Measurements from ENCODE around the gene SP1. TPM values are rescaled to one million over a fixed set of nuclear protein-coding genes. Genes with fewer than 3 reads are reported as not detected.

The SP1 gene
- total and polyA plus RNA-seq, 2 experiments from 2014 or later = 11.1 to 68.4 TPM

DNA sequence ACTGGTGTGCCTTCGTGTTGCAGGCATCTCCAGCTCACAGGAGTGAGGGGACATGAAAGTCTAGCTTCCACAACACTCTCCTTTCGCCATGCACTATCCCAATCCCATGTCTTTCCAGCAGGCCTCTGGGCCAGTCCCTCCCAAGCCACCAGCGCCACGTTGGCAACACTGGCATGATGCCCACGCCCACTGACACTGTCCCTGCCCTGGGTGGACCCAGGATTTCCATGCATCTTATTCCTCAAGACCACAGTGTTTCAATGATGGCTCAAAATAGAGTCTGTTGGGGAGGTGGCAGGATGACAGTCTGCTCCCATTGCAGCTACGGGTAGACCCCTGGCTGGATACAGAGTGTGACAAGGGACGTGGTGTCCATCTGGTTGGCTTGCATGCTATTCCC, 46.1 kb upstream of the SP1 start:
- no peak overlapping the region for H3K4me3 ChIP-seq
- H3K4me3 Mint-ChIP-seq = no peak overlapping the region
- H3K27me3 Mint-ChIP-seq (ENCODE audit: insufficient read depth, low read depth, poor library complexity) = peaks cover 22% of the 10 kb centered on the region
- no peaks in the 10 kb centered on the region for H3K36me3 ChIP-seq (ENCODE audit: insufficient read depth)
- TF ChIP-seq ZNF462 (CRISPR knock-in tag; IDR thresholded peaks at IDR 0.05) (no peak), NANOG (IDR thresholded peaks at IDR 0.05; ENCODE audit: borderline replicate concordance) (no peak), STAT1 (IDR thresholded peaks at IDR 0.05; ENCODE audit: unreplicated experiment) (no peak), JUNB (IDR thresholded peaks at IDR 0.05; ENCODE audit: unreplicated experiment) (no peak), ZNF114 (CRISPR knock-in tag; IDR thresholded peaks at IDR 0.05) (no peak), CTCF (conservative IDR thresholded peaks at IDR 0.05; ENCODE audit: low read depth in 2 of 2) (no peak), CREB1 (CRISPR knock-in tag; IDR thresholded peaks at IDR 0.05; ENCODE audit: low read depth) (no peak)
- H2AFZ ChIP-seq = no peak overlapping the region
- ATAC-seq (no peak), DNase-seq (ENCODE audit: low spot score) (no peak)
- no peaks in the 10 kb centered on the region; the same call in 2 of the 3 replicates for H3K9me3 Mint-ChIP-seq
- H3F3A ChIP-seq (replicated peaks; ENCODE audit: low read depth) = no peaks in the 10 kb centered on the region
- H3K4me1 Mint-ChIP-seq = peaks cover 26% of the 10 kb centered on the region
- H3K27ac ChIP-seq (ENCODE audit: low read depth) = no peak overlapping the region
- no peaks in the 10 kb centered on the region for H3K79me2 ChIP-seq (replicated peaks; ENCODE audit: insufficient read depth)
- peaks cover 43% of the 10 kb centered on the region for H3K27me3 ChIP-seq (ENCODE audit: insufficient read depth)
- H3K9me2 ChIP-seq (ENCODE audit: insufficient read depth) = no peaks in the 10 kb centered on the region
- no peaks in the 10 kb centered on the region for H4K20me1 ChIP-seq (replicated peaks; ENCODE audit: insufficient read depth)
- no peak overlapping the region for H3K27ac Mint-ChIP-seq
- H3K4me2 ChIP-seq = no peak overlapping the region
- no peaks in the 10 kb centered on the region for H3K36me3 Mint-ChIP-seq (ENCODE audit: low read depth)
- H3K4me1 ChIP-seq (ENCODE audit: insufficient read depth) = peaks cover 23% of the 10 kb centered on the region

All from GM23338 (cell line).